K562 (cell line): ENCODE results near the gene PODXL. TPM values are rescaled to one million over a fixed set of nuclear protein-coding genes. Genes with fewer than 3 reads are reported as not detected.

ENCODE experiments used
- ATAC-seq: fragments of 200-7000 bp; cut with Tn5 transposase; 3 replicates; pipeline ENCODE4 v1.9.1; 2020; ENCODE audit warnings: moderate library complexity
- BruUV-seq: library from RNA; stranded (reverse); fragments of 400-500 nt; replicated peaks from 2 replicates; lab custom pipeline; 2021; lab: Mats Ljungman, UMichigan
- CTCF ChIA-PET: fragments of 300-600 bp; formaldehyde crosslinking; extraction: SDS; loops from one replicate; lab custom pipeline; 2021; ENCODE audit warnings: low intra/inter-chr PET ratio; lab: Yijun Ruan, JAX
- POLR2A ChIA-PET: fragments of 300-600, 350-650 bp; sonication (Branson Sonifier 250); formaldehyde crosslinking; extraction: SDS; loops from one replicate; lab custom pipeline; 2021; ENCODE audit warnings: antibody characterized with exemption, inconsistent platforms; lab: Yijun Ruan, JAX
- DNase-seq, 4 experiments: peaks; one replicate each; pipeline versions ENCODE4 v3.0.0 to v3.0.0-alpha.2; 2011 to 2018; ENCODE audit warnings: low spot score in 3 of 4, mixed read lengths in 3 of 4; ENCODE audit errors: extremely low read depth in 1 of 4
- FAIRE-seq: peaks from 2 replicates; lab custom pipeline; 2011; peaks lifted over from hg19 to GRCh38; lab: Jason Lieb, UNC
- H2AFZ ChIP-seq: 2 replicates; pipeline ENCODE4 v1.6.0; 2011; ENCODE audit warnings: low read depth, low read length, control low read depth, inconsistent platforms
- H3K27ac ChIP-seq: fragments of 200-600 bp; 3 replicates; pipeline ENCODE4 v1.8.0; 2011; ENCODE audit warnings: low read depth, mild to moderate bottlenecking, control low read depth, inconsistent platforms, low read length, moderate library complexity, mixed read lengths; ENCODE audit errors: extremely low read depth
- H3K27me3 ChIP-seq, 2 experiments: fragments of 300-600 bp in 1 of 2; 2 replicates in 1 of 2; 3 replicates in 1 of 2; pipeline versions ENCODE4 v1.6.0 to v1.8.0; 2011; ENCODE audit warnings: inconsistent platforms in 2 of 2, low read length in 2 of 2, mild to moderate bottlenecking in 1 of 2, mixed read lengths in 1 of 2, moderate library complexity in 1 of 2; ENCODE audit not compliant: control insufficient read depth in 2 of 2, insufficient read depth in 2 of 2
- H3K36me3 ChIP-seq: fragments of 300-600 bp; 3 replicates; pipeline ENCODE4 v1.8.0; 2011; ENCODE audit warnings: mild to moderate bottlenecking, low read length, inconsistent platforms; ENCODE audit not compliant: control insufficient read depth, insufficient read depth
- H3K4me1 ChIP-seq, 2 experiments: fragments of 200-600 bp in 1 of 2; replicated peaks in 1 of 2; 2 replicates in 1 of 2; 3 replicates in 1 of 2; pipeline versions ENCODE4 v1.5.1 to v1.8.0; 2011; ENCODE audit warnings: inconsistent platforms in 2 of 2, low read length in 2 of 2, mild to moderate bottlenecking in 1 of 2, mixed read lengths in 1 of 2, moderate library complexity in 1 of 2; ENCODE audit not compliant: control insufficient read depth in 2 of 2, insufficient read depth in 2 of 2
- H3K4me2 ChIP-seq: 2 replicates; pipeline ENCODE4 v1.6.1; 2011; ENCODE audit warnings: low read length, control low read depth, inconsistent platforms, mixed read lengths; ENCODE audit not compliant: insufficient read depth
- H3K4me3 ChIP-seq: fragments of 200-600 bp; sonication (generic), shearing (Covaris generic); 2 replicates; pipeline ENCODE4 v1.5.1; 2016; ENCODE audit warnings: control low read depth, inconsistent platforms
- H3K79me2 ChIP-seq: fragments of 200-600 bp; 3 replicates; pipeline ENCODE4 v1.8.0; 2011; ENCODE audit warnings: low read length, inconsistent platforms; ENCODE audit not compliant: control insufficient read depth, insufficient read depth
- H3K9ac ChIP-seq, 2 experiments: 2 replicates each; pipeline versions ENCODE4 v1.6.0 to v1.6.1; 2011; ENCODE audit warnings: low read depth in 2 of 2, low read length in 2 of 2, control low read depth in 1 of 2, inconsistent platforms in 1 of 2, mild to moderate bottlenecking in 1 of 2, mixed read lengths in 1 of 2; ENCODE audit not compliant: insufficient read depth in 1 of 2
- H3K9me1 ChIP-seq: one replicate; pipeline ENCODE4 v1.6.0; 2011; ENCODE audit warnings: inconsistent platforms, mild to moderate bottlenecking, low read length, moderate library complexity; ENCODE audit not compliant: control insufficient read depth, insufficient read depth
- H3K9me3 ChIP-seq: replicated peaks from 2 replicates; pipeline ENCODE4 v1.5.1; 2011; ENCODE audit warnings: low read depth, low read length, inconsistent platforms; ENCODE audit not compliant: control insufficient read depth, insufficient read depth
- H4K20me1 ChIP-seq: replicated peaks from 2 replicates; pipeline ENCODE4 v1.6.1; 2011; ENCODE audit warnings: low read length, inconsistent platforms, mixed read lengths; ENCODE audit not compliant: control insufficient read depth, insufficient read depth
- DLX4 ChIP-seq: fragments of 250-450 bp; sonication (Bioruptor Pico); IDR thresholded peaks from 2 replicates; pipeline ENCODE4 v1.6.1; 2021; ENCODE audit warnings: mild to moderate bottlenecking
- HMGXB4 ChIP-seq: sonication (generic); formaldehyde crosslinking; IDR thresholded peaks from 2 replicates; pipeline ENCODE4 v1.8.1; 2023; ENCODE audit warnings: mild to moderate bottlenecking, missing genetic modification reagents
- RAD51 ChIP-seq: fragments of 450-650 bp; IDR thresholded peaks from 2 replicates; pipeline ENCODE4 v1.7.1; 2016; ENCODE audit warnings: low read depth, mild to moderate bottlenecking, borderline replicate concordance
- SPI1 ChIP-seq: IDR thresholded peaks from 2 replicates; pipeline ENCODE4 v1.6.1; 2011; ENCODE audit warnings: low read depth, low read length, control low read depth, borderline replicate concordance
- USF1 ChIP-seq: sonication (generic); formaldehyde crosslinking; IDR thresholded peaks from 2 replicates; pipeline ENCODE4 v1.9.0; 2022; ENCODE audit warnings: mild to moderate bottlenecking, missing genetic modification reagents
- USF2 ChIP-seq: sonication (generic); formaldehyde crosslinking; IDR thresholded peaks from 2 replicates; pipeline ENCODE4 v1.5.0; 2020; ENCODE audit warnings: missing genetic modification reagents
- ZBTB1 ChIP-seq: sonication (generic); formaldehyde crosslinking; IDR thresholded peaks from 2 replicates; pipeline ENCODE4 v1.8.1; 2023; ENCODE audit warnings: missing genetic modification reagents, low read depth, mild to moderate bottlenecking, borderline replicate concordance
- ZNF586 ChIP-seq: fragments of 450-650 bp; formaldehyde crosslinking; conservative IDR thresholded peaks from 2 replicates; pipeline ENCODE4 v1.4.0; 2020; ENCODE audit warnings: mild to moderate bottlenecking, moderate library complexity
- WGBS: fragments of 100-300 bp; shearing (Covaris generic); methylation state at CpG from one replicate; pipeline ENCODE4 v1.1.6; 2016; ENCODE audit warnings: low coverage, mixed read lengths; ENCODE audit not compliant: insufficient coverage; ENCODE audit errors: missing lambda C conversion rate; 5-methylcytosine and 5-hydroxymethylcytosine counted together
- in situ Hi-C: fragments of 300-500 bp; cut with MboI; formaldehyde crosslinking; loops from 4 replicates; pipeline ENCODE4 v1.15.0; 2018; ENCODE audit warnings: inconsistent platforms, mixed read lengths
- intact Hi-C: fragments of 100-400 bp; cut with micrococcal nuclease; formaldehyde crosslinking; loops from 2 replicates; pipeline ENCODE4 v1.14.2; 2022
- polyA plus RNA-seq, 8 experiments: library from polyadenylated mRNA; depleted of rRNA in 4 of 8; stranded (reverse) in 5 of 8; unstranded in 3 of 8; fragments of >200 nt; fragmentation: Nextera tagmentation in 2 of 8; fragmentation: Illumina TruSeq in 1 of 8; extraction: Ambion mirVana in 2 of 8; extraction: Trizol in 1 of 8; gene quantifications; 2 replicates each; pipeline versions ENCODE4 v1.2.1 to v1.2.3, GENCODE V29; 2011 to 2014; ENCODE audit warnings: inconsistent platforms in 1 of 8, missing spikeins in 1 of 8
- total RNA-seq, 7 experiments: library from RNA; depleted of rRNA in 6 of 7; stranded (reverse); fragments of >200 nt in 6 of 7; fragmentation: Illumina TruSeq in 2 of 7; extraction: Trizol in 2 of 7; gene quantifications; 2 replicates each; pipeline versions ENCODE4 v1.2.1 to v1.2.3, GENCODE V29; 2011 to 2021; ENCODE audit warnings: low replicate concordance in 1 of 7
- TF ChIP-seq, protein P1 (sequence below): sonication (generic); formaldehyde crosslinking; IDR thresholded peaks from 2 replicates; pipeline ENCODE4 v1.8.0; 2022; ENCODE audit warnings: missing genetic modification reagents, mild to moderate bottlenecking, moderate library complexity, borderline replicate concordance
- TF ChIP-seq, protein P2 (sequence below): fragments of 450-650 bp; formaldehyde crosslinking; IDR thresholded peaks from 2 replicates; pipeline ENCODE4 v1.4.0; 2020; ENCODE audit warnings: mild to moderate bottlenecking, mixed read lengths

The PODXL gene
- total and polyA plus RNA-seq, 9 of the 15 experiments (the other 6 are each of a cell fraction or from before 2014, with no cell fraction given), result 0.01 to 0.73 (median 0.07) TPM

GRCh38 chr7:131568510-131568909 lies 12.1 kb upstream of the PODXL start (continued):
- TF ChIP-seq ZNF586 (CRISPR knock-in tag) (no peak), ZBTB1 (CRISPR knock-in tag) (no peak), DLX4 (CRISPR knock-in tag) (no peak)

DNA sequence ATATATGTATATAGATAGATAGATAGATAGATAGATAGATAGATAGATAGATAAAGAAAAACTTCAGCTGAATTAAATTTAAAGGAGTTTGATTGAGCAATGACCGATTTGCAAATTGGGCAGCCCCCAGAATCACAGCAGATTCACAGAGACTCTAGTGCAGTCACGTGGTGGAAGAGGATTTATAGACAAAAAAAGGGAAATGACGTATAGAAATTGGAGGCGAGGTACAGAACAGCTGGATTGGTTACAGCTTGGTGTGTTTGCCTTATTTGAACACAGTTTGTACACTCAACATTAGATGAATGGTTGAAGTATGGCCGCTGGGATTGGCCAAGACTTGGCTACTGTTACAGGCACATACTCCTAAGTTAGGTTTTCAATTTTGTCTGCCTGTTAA lies 8.2 kb upstream of the PODXL start:
- Histone ChIP-seq H3K36me3 (no peaks in the 10 kb centered on the region), H3K9ac (no peak overlapping the region), H3K9me3 (no peaks in the 10 kb centered on the region), H3K9me1 (no peaks in the 10 kb centered on the region), H4K20me1 (0 out of 2 replicates have a peak, but pooled peaks cover 9% of the 10 kb centered on the region), H3K27me3 (peaks cover 61 to 76% of the 10 kb centered on the region in 2 experiments), H3K4me2 (no peak overlapping the region), H3K79me2 (no peaks in the 10 kb centered on the region), H2AFZ (no peak overlapping the region), H3K4me1 (no peaks in the 10 kb centered on the region), H3K4me3 (no peak overlapping the region), H3K27ac (no peak overlapping the region)
- no TSS peak for BruUV-seq
- CTCF ChIA-PET, result no interaction called here
- ATAC-seq (no peak), FAIRE-seq (no peak), DNase-seq (no peak)
- in situ Hi-C loops (no loop called here), intact Hi-C loops (no loop called here)
- POLR2A ChIA-PET, result interaction anchor here (0.7 kb wide), 2 partner anchors 30 to 456 kb away, joined by 3 to 4 read pairs; no protein-coding TSS in a partner anchor
- WGBS, result 2% methylated on average over 5 of the region's 5 CpGs
- TF ChIP-seq HMGXB4 (no peak), SPI1 (0 out of 2 replicates have a peak, but pooled peaks have one; percentile 13), USF1 (CRISPR knock-in tag) (peak; percentile 58), USF2 (CRISPR knock-in tag) (peak; percentile 56), RAD51 (peak; percentile 39; the same call in 1 of the 2 replicates)
- TF ChIP-seq, protein P1, sequence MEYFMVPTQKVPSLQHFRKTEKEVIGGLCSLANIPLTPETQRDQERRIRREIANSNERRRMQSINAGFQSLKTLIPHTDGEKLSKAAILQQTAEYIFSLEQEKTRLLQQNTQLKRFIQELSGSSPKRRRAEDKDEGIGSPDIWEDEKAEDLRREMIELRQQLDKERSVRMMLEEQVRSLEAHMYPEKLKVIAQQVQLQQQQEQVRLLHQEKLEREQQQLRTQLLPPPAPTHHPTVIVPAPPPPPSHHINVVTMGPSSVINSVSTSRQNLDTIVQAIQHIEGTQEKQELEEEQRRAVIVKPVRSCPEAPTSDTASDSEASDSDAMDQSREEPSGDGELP (CRISPR knock-in tag), result no peak
- TF ChIP-seq, protein P2, sequence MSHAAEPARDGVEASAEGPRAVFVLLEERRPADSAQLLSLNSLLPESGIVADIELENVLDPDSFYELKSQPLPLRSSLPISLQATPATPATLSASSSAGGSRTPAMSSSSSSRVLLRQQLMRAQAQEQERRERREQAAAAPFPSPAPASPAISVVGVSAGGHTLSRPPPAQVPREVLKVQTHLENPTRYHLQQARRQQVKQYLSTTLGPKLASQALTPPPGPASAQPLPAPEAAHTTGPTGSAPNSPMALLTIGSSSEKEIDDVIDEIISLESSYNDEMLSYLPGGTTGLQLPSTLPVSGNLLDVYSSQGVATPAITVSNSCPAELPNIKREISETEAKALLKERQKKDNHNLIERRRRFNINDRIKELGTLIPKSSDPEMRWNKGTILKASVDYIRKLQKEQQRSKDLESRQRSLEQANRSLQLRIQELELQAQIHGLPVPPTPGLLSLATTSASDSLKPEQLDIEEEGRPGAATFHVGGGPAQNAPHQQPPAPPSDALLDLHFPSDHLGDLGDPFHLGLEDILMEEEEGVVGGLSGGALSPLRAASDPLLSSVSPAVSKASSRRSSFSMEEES (CRISPR knock-in tag), result peak; percentile 28; the same call in 1 of the 2 replicates
